Breast epithelium (tissue), 4 donors: ENCODE measurements around the gene ACVR2A. TPM values are rescaled to one million over a fixed set of nuclear protein-coding genes. Genes with fewer than 3 reads are reported as not detected.

Experiments used
- DNase-seq, 2 donors: peaks; one replicate each; pipeline ENCODE4 v3.0.0-alpha.2; 2019; ENCODE audit warnings: low spot score in 2 of 2
- H3K27ac ChIP-seq, 2 donors: fragments of 200-600 bp; sonication (generic) in 1 of 2; one replicate each; pipeline ENCODE4 v1.5.1; 2016 to 2019; ENCODE audit warnings: mild to moderate bottlenecking in 1 of 2
- H3K27me3 ChIP-seq, 2 donors: fragments of 200-600 bp; sonication (generic) in 1 of 2; one replicate each; pipeline versions ENCODE4 v1.5.1 to v1.6.0; 2017 to 2019; ENCODE audit warnings: control low read depth in 1 of 2, mild to moderate bottlenecking in 1 of 2
- H3K36me3 ChIP-seq: fragments of 200-600 bp; one replicate; pipeline ENCODE4 v1.5.1; 2019
- H3K4me1 ChIP-seq, 2 donors: fragments of 200-600 bp; sonication (generic); one replicate each; pipeline ENCODE4 v1.5.1; 2016 to 2019; ENCODE audit warnings: control low read depth in 1 of 2
- H3K4me3 ChIP-seq, 3 donors: fragments of 200-600 bp; sonication (generic); 1 replicate in 2 of 3; 2 replicates in 1 of 3; pipeline ENCODE4 v1.5.1; 2016 to 2019; ENCODE audit warnings: mild to moderate bottlenecking in 3 of 3, moderate library complexity in 2 of 3
- H3K9me3 ChIP-seq, 2 donors: fragments of 200-600 bp; sonication (generic) in 1 of 2; one replicate each; pipeline ENCODE4 v1.5.1; 2016 to 2019; ENCODE audit warnings: control low read depth in 1 of 2
- POLR2A ChIP-seq: fragments of 450-650 bp; IDR thresholded peaks from one replicate; pipeline ENCODE4 v1.6.1; 2016; ENCODE audit warnings: antibody characterized with exemption, mild to moderate bottlenecking, moderate library complexity
- POLR2AphosphoS5 ChIP-seq, 3 donors: sonication (generic); formaldehyde crosslinking; IDR thresholded peaks; one replicate each; pipeline ENCODE4 v1.6.1; 2017; ENCODE audit warnings: antibody characterized with exemption in 3 of 3
- intact Hi-C: fragments of 100-400 bp; cut with DNase I; formaldehyde crosslinking; loops from one replicate; pipeline ENCODE4 v1.15.1; 2023; ENCODE audit warnings: low total_unique reads
- total RNA-seq, 3 donors: library from RNA; depleted of rRNA; stranded (reverse); fragments of >200 nt; gene quantifications; one replicate each; pipeline ENCODE4 v1.1.0, GENCODE V29; 2016
- TF ChIP-seq, protein P1 (sequence below), 3 donors: fragments of 450-650 bp; IDR thresholded peaks; one replicate each; pipeline ENCODE4 v1.5.1; 2016 to 2017; ENCODE audit warnings: antibody characterized with exemption in 3 of 3, mild to moderate bottlenecking in 3 of 3, moderate library complexity in 3 of 3

The ACVR2A gene
- total RNA-seq, 3 donors from 2014 or later: 14.9 to 39.8 (median 26.5) TPM

DNA sequence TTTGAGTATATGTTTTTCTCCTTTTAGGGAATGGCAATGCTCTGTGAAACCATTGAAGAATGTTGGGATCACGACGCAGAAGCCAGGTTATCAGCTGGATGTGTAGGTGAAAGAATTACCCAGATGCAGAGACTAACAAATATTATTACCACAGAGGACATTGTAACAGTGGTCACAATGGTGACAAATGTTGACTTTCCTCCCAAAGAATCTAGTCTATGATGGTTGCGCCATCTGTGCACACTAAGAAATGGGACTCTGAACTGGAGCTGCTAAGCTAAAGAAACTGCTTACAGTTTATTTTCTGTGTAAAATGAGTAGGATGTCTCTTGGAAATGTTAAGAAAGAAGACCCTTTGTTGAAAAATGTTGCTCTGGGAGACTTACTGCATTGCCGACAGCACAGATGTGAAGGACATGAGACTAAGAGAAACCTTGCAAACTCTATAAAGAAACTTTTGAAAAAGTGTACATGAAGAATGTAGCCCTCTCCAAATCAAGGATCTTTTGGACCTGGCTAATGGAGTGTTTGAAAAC lies 82.3 kb downstream of the ACVR2A start:
- no peak for DNase-seq
- Histone ChIP-seq H3K27me3 (no peaks in the 10 kb centered on the region), H3K36me3 (no peaks in the 10 kb centered on the region), H3K9me3 (no peaks in the 10 kb centered on the region), H3K4me1 (no peaks in the 10 kb centered on the region), H3K4me3 (no peak overlapping the region), H3K27ac (no peak overlapping the region)
- TF ChIP-seq, protein P1, sequence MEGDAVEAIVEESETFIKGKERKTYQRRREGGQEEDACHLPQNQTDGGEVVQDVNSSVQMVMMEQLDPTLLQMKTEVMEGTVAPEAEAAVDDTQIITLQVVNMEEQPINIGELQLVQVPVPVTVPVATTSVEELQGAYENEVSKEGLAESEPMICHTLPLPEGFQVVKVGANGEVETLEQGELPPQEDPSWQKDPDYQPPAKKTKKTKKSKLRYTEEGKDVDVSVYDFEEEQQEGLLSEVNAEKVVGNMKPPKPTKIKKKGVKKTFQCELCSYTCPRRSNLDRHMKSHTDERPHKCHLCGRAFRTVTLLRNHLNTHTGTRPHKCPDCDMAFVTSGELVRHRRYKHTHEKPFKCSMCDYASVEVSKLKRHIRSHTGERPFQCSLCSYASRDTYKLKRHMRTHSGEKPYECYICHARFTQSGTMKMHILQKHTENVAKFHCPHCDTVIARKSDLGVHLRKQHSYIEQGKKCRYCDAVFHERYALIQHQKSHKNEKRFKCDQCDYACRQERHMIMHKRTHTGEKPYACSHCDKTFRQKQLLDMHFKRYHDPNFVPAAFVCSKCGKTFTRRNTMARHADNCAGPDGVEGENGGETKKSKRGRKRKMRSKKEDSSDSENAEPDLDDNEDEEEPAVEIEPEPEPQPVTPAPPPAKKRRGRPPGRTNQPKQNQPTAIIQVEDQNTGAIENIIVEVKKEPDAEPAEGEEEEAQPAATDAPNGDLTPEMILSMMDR (IDR thresholded peaks at IDR 0.05): no peak
- TF ChIP-seq POLR2A (no peak), POLR2AphosphoS5 (IDR thresholded peaks at IDR 0.05) (no peak)
- intact Hi-C loops: no loop called here

DNA sequence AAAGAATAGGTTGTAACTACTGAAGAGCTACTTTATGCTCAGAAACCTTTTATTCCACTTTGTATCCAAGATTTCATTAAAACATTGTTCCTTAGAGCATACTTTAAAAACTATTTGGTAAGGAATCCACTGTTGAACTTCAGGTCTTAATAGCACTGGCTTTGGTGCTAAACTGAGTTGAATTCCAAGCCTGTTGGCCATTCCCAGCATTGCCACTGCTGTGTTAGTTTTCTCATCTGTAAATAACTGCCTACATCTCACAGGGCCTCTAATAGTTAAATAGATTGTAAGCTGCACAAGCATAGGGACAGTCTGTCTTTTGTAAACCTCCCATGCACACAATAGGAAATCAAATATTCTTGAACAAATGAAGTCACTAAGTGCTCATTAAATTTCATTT lies 89.1 kb downstream of the ACVR2A start:
- Histone ChIP-seq H3K9me3 (no peaks in the 10 kb centered on the region), H3K4me1 (no peaks in the 10 kb centered on the region), H3K36me3 (peaks cover 4% of the 10 kb centered on the region), H3K27me3 (no peaks in the 10 kb centered on the region), H3K4me3 (no peak overlapping the region), H3K27ac (no peak overlapping the region)
- intact Hi-C loops: no loop called here
- TF ChIP-seq POLR2A: no peak
- TF ChIP-seq, protein P1 (IDR thresholded peaks at IDR 0.05): no peak
- no peak for TF ChIP-seq POLR2AphosphoS5 (IDR thresholded peaks at IDR 0.05)
- no peak for DNase-seq

DNA sequence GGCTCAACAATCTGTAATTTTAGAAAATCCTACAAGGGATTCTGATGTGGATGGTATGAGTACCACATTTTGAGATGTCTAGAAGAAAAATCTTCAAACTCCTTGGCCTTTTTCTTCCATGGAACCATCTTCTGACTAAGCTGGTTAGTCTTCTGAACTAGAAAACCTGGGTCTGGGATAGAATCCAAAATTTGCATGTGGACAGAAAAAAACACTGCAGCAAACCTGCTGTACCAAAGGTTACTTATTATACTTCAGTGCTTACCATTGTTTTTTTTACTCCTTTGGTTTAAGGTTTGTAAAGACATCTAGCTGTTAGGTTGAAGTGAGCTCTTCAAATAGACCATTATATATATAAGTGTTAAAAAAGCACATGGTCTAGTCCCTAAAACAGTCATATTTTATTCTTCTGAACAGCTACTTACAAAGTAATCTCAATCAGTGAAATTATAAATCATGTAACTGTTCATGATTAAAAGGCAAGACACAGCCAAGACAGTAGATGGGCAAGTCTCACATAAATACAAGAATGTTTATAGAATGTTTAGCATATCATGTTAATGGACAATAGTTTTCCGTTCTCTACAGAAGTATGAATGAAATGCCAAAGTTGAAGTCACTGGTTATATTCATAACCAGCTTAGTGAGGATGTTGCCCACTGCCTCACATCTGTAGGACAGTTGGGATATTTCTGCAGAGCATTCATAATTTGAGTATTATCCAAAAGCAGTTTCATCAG lies 90.2 kb downstream of the ACVR2A start:
- no peak for DNase-seq
- H3K4me3 ChIP-seq: no peak overlapping the region
- intact Hi-C loops: no loop called here
- H3K27me3 ChIP-seq: no peaks in the 10 kb centered on the region
- no peak overlapping the region for H3K27ac ChIP-seq
- H3K4me1 ChIP-seq: no peaks in the 10 kb centered on the region
- peaks cover 4% of the 10 kb centered on the region for H3K36me3 ChIP-seq
- H3K9me3 ChIP-seq: no peaks in the 10 kb centered on the region
- TF ChIP-seq, protein P1 (IDR thresholded peaks at IDR 0.05): no peak
- TF ChIP-seq POLR2AphosphoS5 (IDR thresholded peaks at IDR 0.05) (no peak), POLR2A (no peak)

DNA sequence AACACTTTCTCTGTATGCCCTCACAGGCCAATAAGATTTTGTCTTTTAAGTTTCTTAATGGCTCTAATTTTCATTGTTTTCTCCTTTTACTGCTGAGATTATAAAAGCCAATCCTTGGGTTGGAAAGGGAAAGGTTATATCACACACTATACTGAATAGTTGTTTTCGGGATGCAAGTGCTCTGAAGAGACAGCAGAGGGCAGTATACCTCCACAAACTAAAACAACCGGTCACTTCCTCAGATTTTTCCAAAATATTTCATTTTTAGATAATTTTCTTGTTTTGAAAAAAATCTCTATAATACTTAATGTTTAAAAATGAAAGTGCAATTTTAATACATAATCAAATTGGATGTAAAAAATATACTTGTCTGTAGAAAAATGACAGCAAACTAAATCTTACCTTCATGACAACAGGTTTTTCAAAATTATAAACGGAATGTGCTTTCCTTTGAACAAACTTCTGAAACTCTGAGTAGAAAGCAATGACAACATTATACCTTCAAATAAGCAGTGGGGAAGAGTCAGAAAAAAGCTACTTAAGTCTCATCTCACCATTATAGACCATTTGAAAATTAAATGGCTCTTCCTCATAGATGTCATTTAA lies 93.0 kb downstream of the ACVR2A start:
- H3K4me3 ChIP-seq: no peak overlapping the region
- no peaks in the 10 kb centered on the region for H3K27me3 ChIP-seq
- H3K27ac ChIP-seq: no peak overlapping the region
- no peak for DNase-seq
- intact Hi-C loops: no loop called here
- TF ChIP-seq POLR2AphosphoS5 (IDR thresholded peaks at IDR 0.05) (no peak), POLR2A (no peak)
- TF ChIP-seq, protein P1 (IDR thresholded peaks at IDR 0.05): peak; percentile 55 to 83 (median 76)
- no peaks in the 10 kb centered on the region for H3K9me3 ChIP-seq
- H3K36me3 ChIP-seq: peaks cover 4% of the 10 kb centered on the region
- no peaks in the 10 kb centered on the region for H3K4me1 ChIP-seq

DNA sequence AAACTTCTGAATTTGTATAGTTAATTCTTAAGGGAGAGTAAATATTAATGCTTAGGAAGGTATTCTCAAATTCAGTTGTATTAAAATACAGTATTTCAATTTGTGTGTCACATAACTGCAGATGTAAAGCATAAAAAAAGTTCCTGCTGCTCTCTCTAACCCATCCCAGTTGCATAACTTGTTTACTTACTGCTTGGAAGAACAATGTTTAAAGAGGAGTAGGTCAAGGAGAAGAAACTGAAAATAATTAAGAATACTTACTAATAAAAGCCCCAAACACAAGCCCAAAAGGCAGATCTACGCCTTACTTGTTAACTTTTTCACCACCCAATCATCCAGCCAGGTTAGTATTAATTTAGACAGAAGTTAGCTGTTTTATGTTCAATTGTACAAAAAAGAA lies 94.5 kb downstream of the ACVR2A start:
- Histone ChIP-seq H3K4me1 (no peaks in the 10 kb centered on the region), H3K27ac (peak overlapping the region in 1 of 2 donors; percentile 38), H3K36me3 (peaks cover 4% of the 10 kb centered on the region), H3K4me3 (no peak overlapping the region), H3K9me3 (no peaks in the 10 kb centered on the region), H3K27me3 (no peaks in the 10 kb centered on the region)
- DNase-seq: no peak
- TF ChIP-seq, protein P1 (IDR thresholded peaks at IDR 0.05): no peak
- TF ChIP-seq POLR2AphosphoS5 (IDR thresholded peaks at IDR 0.05) (no peak), POLR2A (no peak)
- intact Hi-C loops: no loop called here
